K562 (cell line): Measurements from ENCODE around the gene GFOD2.

Source experiments
- CBFB ChIP-seq: sonication (generic); formaldehyde crosslinking; IDR thresholded peaks from 2 replicates; pipeline ENCODE4 v1.4.0; 2020; ENCODE audit warnings: mild to moderate bottlenecking, missing genetic modification reagents
- NFRKB ChIP-seq: fragments of 450-650 bp; IDR thresholded peaks from 2 replicates; pipeline ENCODE4 v1.6.1; 2016; ENCODE audit warnings: low read depth
- ZNF24 ChIP-seq: fragments of 450-650 bp; IDR thresholded peaks from 2 replicates; pipeline ENCODE4 v1.6.1; 2016
- TF ChIP-seq, protein P1 (sequence below), 3 experiments: IDR thresholded peaks in 2 of 3; conservative IDR thresholded peaks in 1 of 3; 2 replicates each; pipeline ENCODE4 v1.5.1; 2011 to 2012; ENCODE audit warnings: low read length in 3 of 3, mild to moderate bottlenecking in 3 of 3, control low read depth in 2 of 3, improper control_type of control experiment in 1 of 3, inconsistent platforms in 1 of 3, low read depth in 1 of 3, mixed read lengths in 1 of 3, moderate library complexity in 1 of 3; ENCODE audit not compliant: insufficient read depth in 2 of 3

DNA sequence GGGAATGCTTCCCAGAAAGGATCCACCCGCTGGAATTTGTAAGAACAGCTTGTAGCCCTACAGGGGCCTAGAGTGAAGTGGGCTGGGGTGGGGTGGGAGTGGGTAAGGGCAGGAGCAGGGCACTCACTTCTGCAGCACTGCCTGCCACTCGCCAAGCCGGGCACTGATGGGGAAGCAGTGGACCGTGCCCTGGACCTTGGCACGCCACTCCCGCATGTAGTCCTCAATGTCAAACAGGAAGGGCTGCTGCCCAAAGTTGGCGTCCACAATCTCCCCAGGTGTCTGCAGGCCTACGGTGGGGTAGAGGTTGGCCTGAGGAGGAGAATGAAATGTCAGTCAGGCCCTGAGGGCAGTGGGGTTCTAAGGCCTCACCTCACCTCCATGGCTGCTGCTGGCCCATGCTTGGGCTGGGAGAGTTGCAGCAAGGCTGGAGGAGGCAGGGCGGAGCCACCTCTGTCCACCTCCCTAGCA is 15.7 kb upstream of the GFOD2 start:
- no peak for TF ChIP-seq ZNF24
- no peak for TF ChIP-seq CBFB (CRISPR knock-in tag)
- no peak for TF ChIP-seq NFRKB
- TF ChIP-seq, protein P1, sequence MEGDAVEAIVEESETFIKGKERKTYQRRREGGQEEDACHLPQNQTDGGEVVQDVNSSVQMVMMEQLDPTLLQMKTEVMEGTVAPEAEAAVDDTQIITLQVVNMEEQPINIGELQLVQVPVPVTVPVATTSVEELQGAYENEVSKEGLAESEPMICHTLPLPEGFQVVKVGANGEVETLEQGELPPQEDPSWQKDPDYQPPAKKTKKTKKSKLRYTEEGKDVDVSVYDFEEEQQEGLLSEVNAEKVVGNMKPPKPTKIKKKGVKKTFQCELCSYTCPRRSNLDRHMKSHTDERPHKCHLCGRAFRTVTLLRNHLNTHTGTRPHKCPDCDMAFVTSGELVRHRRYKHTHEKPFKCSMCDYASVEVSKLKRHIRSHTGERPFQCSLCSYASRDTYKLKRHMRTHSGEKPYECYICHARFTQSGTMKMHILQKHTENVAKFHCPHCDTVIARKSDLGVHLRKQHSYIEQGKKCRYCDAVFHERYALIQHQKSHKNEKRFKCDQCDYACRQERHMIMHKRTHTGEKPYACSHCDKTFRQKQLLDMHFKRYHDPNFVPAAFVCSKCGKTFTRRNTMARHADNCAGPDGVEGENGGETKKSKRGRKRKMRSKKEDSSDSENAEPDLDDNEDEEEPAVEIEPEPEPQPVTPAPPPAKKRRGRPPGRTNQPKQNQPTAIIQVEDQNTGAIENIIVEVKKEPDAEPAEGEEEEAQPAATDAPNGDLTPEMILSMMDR (IDR thresholded peaks at IDR 0.05 in 2 of 3, conservative IDR thresholded peaks at IDR 0.05 in 1 of 3; ENCODE audit: insufficient read depth in 2 of 3, low read depth in 1 of 3, low read length in 3 of 3): no peak
